SIG-M5 treated with dmso at 0.1 percent for 504 hours (cell line): ENCODE measurements around the gene ATG10.
A peak's percentile ranks its signal among the peaks of the same experiment; 100 is the strongest.
"Not testable (repeated sequence)": the region's sequence is repeated elsewhere in the genome, so short reads cannot be mapped to it uniquely, and the experiment has no call there.

Source experiments
- DNase-seq: peaks from one replicate; lab custom pipeline; 2025; ENCODE audit not compliant: unreplicated experiment; lab: John Stamatoyannopoulos, UW

ATG10 gene

DNA sequence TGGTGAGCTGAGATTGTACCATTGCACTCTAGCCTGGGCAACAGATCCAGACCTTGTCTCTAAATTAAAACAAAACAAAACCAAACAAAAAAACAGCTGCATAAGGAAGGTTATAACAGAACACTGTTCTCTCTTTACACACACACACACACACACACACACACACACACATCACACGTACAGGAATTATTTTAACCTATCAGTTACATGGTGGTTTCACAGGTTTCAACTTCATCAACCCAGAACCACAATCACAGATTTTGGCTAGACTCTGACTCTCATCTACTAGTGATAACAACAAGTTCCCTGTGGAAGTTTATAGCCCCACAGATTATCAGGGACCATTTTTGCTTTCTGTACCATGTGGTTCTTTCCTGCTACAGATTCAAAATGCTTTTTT, 246.1 kb downstream of the ATG10 start:
- no peak for DNase-seq

DNA sequence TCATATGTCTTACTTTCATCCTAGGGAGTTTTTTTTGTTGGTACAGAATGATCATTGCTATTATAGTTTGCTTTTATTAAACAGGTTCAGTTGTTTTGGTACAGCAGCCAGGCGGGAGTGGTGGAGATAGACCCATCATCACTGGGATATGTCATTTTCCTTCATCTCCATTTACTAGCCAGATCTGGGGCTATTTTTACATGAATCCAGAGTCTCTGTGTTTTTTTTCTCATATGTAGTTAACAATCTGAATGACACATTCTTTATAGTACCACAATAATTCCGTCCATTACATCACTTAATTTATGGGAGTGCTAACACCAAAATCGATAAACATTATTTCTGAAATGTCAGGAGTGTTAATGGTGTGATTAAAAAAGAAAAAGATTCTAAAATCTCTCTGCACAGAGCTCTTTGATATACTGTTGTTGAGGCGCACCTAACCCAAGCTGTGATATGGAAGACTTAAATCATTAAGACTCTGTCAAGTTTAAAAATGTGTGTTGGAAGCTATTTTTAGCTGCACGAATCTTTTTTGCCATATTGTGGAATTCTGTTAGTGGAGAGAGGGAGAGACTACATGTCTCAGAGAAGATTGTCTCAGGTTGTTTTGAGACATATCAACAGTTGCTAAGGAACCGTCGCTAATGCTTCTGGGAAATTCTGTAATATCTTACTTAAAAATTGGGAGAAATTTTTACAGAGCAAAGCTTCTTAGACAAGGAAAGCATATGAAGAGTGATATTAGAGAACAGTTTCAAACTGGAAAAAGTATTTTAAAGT, 246.7 kb downstream of the ATG10 start:
- no peak for DNase-seq

DNA sequence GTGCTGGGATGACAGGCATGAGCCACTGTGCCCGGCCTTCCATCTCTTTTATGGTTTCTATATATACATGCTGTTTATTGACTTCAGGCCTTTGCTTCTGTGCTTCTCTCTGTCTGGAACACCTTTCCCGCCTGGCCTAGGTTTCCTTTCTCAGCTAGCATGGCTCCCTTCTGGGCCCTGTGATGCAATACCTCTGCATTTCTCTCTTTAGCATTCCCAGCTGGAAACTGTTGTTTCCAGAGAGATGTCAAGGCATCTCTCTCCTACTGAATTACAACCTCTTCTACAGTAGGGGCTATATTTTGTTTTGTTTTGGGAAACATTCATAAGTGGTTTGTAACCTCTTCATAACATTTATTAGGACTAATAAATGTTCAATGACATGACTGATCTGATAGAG, 249.2 kb downstream of the ATG10 start:
- no peak for DNase-seq

DNA sequence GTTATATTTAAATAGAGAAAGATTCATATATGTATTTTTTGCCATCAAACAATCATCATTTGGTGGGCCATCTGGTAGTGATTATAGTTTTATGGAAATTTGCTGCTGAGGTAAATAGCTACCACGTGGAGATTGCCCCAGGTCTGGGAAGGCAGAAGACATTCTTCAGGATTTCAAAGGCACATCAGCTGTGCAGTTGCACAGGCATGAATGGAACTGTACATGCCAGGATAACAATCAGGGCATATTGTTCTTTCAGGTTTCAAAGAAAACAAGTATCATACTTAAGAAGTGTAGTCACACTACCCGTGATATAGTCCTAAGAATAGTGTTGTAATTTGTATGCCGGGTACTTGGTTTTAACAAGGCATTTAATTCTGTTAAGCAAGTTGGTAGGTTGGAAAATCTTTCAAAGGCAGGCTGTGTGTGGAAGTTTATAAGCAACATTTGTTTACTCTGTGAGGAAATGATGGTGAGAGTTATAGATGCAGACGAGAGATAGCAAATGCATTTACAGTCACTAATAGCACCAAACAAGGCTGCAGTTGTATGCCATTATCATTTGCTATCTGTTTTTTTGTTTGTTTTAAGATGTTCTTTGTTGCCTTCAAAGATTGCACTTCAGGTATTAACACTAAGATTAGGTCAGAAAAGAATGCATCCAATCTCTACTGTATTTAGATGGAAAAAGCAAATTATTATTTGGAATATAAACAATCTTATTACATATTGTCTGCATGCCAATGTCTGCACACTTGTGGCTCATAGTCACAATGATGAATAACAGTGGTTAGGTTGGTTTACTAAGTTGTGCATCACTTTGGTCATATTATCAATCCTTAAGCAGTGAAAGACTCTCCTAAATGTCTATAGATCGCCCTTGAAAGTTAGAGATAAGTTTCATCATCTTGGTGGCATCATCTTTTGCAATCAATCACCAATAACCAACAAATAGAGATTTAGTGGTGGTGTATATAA, 251.1 kb downstream of the ATG10 start:
- DNase-seq = no peak

DNA sequence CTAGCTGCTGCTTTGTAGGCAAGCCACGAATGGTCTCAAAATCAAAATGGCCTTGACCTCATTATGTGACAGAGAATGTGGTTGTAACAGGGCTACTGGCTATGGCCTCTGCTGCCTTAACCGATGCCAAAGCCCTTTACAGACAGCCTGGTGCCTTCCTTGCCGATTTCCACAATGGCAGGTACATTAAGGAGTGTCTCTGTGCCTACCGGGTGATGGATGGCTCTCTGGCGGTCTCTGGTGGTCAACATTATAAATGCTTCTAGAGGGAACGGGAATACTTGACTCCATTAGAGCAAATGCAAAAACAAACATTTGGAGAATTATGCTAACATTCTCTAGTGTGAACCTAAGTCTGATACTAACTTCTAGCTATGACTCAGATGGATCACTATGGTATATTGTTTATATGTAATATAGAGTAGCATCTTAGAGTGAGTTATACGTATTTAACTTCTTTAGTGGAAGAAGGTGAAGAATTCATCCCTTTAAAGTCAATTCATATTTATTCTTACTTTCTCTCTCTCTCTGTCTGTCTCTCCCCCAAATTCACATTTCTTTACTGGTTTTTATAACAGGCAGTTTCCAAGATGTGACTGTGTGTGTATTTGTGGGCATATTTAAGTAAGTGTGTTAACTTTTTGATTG, 253.8 kb downstream of the ATG10 start:
- DNase-seq = peak; percentile 59

DNA sequence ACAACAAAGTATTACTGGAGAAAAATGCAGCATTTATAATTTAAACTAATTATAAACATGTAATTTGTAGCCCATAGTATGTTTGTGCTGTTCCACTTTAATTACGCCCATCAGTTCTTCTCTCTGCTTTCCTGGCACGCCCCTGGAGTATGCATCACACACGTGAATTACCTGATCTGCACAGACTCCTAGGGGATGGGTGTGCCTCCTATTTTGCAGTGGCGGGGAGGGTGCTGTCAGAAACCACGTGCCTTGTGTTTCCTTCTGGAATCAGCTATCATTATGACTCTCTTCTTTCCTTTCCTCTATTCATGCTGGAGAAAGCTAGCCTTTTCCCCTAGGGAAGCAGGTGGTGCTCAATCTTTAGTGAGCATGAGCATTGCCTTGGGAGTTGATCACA, 263.1 kb downstream of the ATG10 start:
- no peak for DNase-seq

DNA sequence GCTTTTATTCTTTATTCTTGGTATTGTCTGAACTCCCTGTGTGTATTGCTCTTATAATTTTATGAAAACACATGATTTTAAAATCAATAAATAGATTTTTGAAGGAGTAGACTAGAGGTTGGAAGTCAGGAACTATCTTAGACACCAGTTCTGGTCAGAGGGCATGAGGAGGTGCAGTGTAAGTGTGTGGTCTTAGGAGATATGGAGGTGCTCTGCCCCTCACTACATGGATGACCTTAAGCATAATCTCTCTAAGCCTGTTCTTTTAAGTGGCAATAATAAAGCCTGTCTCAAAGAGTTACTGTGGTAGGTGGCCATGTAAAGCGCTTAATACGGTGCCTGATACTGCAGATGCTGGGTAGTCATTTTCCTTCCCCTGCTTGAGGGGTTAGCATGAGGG, 272.3 kb downstream of the ATG10 start:
- DNase-seq = no peak

DNA sequence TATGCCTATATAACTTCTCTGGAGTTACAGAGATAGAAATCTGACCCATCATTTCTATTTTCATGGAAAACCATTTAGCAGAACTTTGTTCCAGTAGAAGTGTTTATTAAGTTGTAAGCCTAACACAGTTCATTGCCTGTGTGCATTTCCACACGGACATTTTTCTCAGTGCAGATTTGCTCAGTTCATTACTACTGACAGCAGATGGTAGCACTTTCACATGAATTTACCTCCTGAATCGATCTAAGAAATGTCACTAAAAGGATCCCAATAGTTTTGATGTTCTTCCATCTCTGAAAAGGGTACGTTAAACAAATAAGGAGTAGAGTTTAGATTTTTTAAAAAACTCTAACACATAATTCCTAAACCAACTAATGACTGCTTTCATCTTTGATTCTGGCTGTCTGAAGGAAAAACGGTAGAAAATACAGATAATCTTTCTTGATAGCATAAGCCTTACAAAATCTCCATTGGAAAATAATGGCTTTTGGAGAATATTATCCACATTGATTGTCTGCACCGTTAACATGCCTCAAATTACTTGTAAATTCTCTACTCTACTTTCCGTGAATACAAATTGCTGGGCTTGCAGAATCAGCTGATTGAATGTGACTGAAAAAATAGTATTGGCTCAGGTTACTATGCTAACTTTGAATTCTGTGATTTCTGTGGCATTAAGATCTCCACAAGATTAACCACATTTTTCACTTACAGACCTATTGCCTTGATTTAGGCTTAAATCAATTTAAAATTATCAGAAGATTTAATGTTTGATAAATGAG, 273.2 kb downstream of the ATG10 start:
- no peak for DNase-seq

DNA sequence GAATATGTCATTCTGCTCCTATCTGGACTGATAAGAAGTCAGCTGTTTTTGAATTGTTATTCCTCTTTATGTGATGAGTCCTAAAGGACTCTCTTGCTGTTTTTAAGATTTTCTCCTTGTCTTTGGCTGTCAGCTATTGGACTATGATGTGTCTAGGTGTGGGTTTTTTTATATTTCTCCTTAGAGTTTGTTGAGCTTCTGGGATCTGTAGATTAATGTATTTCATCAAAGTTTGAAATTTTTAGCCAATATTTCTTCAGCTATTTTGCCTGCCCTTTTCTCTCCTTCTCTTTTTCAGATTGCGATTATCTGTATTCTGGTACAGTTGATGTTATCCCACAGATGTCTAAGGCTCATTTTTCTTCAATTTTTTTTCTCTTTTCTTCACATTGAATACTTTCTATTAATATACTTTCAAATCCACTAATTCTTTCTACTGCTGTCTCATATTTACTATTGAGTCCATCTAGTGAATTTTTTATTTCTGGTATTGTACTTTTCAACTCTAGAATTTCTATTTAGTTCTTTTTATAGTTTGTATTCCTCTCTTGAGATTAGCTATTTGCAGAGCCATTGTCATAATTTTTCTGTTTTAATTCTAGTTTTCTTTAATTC, 275.2 kb downstream of the ATG10 start:
- DNase-seq = no peak

DNA sequence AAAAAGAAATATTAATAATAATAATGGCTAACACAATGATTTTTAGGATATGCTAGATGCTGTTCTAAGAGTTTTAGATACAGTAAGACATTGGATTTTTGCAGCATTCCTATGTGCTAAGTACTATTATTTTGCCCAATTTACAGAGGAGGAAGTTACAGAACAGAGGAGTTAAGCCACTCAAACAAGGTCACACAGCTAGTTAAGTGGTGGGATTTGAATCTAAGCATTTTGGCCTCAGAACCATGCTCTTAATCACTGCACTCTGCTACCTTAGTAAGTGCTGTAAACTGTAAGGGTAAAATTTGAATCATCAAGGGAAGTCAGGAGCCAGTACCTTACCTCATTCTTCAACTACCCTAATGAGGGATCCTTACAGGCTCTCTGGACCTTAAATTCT, 280.9 kb downstream of the ATG10 start:
- DNase-seq = no peak

DNA sequence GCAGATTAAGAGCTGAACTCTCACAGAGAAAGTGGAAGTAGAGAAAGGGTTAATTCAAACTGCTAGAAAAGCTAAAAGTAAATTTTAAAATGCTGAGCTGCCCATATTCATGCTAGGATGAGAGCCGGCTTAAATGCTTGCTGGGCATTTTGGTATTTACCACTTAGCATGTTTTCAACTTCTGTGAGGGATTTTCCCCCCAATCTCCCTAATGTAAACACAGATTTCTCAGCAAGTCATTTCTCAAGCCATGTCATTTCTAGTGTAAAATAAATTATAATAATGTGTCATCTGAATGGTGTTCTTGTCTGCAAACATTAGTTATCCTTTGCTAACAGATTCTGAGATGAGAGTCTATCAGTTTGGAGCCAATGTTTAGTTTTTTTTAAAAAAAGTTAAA, 284.0 kb downstream of the ATG10 start:
- no peak for DNase-seq

DNA sequence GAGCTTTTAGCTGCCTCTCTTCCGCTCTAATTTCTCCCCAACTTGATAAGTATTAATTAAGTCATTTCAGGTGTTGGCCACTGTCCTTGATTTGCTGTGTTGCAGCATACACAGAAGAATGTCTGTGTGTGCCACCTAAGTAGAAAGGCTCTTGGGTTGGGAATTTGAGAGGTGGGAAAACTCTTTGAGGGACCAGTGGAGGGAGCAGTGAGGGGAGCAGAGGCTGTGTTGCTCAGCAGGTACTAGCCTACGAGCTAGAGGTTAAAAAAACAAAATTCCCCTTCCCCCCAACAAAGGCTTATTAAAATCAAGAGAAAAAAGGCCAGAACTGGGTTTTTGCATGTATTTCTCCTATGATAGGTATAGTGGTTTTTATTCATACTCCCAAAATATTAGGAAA, 285.4 kb downstream of the ATG10 start:
- no peak for DNase-seq

DNA sequence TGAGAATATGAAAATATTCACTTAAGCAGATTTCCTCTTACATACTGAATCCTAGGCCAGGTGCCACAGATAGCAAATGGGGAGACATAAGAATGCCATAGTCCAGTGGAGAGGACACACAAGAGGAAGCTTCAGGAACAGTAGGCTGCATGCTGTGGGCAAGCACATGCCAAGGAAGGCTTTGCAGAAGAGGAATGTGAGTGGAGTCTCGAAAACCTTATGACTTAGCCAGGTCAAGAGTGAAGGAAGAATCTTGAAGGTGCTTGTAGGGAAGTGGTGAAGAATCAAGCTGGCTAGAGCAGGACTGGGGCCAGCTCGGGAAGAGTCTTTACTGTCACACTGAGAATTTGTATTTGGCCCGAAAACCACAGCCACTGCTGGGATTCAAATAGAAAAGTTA, 285.9 kb downstream of the ATG10 start:
- no peak for DNase-seq

DNA sequence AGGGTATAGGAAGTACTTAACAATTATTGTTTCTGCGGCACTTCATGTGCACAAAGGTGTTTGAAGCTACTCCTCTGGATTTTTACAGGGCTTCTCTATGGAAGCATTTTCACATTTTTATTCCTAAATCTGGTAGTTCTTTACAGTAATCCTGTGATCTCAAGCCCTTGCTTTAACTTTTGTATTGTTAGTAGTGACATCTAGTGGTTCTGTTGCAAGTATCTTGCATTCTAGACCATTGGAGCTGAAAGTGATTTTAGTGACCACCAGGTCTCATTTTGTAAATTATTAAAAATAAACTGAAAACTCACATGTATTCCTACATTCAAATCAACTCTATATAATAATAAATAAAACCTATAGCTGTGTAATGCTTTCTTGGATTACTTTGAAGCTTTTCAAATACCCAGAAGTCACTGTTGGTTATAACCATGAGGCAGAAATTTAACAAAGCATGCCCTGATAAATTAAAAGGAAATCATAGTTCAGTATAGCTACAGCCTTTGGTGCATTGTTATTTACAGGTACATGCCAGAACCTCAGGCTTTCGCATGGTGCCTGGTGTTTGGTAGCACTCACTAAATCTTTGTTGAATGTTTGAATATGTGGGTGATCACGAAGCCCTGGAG, 287.5 kb downstream of the ATG10 start:
- DNase-seq = peak; percentile 44

DNA sequence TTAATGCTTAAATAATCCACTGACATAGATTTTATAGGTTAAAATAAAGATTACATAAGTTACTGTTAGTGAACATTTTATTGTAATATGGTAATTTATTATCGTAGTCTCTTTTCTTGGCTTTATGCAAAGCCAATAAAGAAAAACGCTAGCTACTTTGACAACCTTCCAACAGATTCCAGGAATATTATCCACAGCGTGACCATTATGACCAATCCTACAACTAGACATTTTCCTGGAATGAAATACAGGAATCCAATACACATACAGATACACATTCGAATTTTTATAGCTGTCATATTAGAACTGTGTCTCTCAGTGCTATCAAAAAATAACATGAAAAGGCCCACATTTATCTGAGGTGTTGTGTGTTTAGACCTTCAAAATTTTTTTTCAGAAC, 293.2 kb downstream of the ATG10 start:
- no peak for DNase-seq

DNA sequence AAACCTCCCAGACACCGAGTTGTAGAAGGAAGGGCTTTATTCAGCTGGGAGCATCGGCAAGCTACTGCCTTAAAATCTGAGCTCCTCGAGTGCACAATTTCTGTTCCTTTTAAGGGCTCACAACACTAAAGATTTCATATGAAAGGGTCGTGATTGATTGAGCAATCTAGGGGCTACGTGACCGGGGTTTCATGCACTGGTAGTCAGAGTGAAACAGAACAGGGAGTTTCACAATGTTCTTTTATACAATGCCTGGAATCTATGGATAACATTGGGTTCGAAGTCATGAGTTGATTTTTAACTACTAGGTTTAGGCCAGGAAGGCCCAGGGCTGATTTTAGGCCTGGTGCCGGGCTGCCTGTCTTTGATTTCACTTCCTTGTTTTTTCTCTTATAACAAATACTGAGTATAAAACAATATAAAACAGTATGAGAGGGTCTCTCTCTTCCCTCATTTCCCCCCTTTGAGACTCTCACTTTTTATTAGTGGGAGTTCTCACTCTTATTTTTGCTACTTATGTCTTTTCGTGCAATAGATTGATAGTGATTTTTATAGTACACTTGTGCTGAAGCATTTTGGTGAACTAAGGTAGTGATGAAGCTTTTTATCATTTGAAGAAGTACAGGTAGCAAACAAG, 295.6 kb downstream of the ATG10 start:
- DNase-seq = peak; percentile 39

DNA sequence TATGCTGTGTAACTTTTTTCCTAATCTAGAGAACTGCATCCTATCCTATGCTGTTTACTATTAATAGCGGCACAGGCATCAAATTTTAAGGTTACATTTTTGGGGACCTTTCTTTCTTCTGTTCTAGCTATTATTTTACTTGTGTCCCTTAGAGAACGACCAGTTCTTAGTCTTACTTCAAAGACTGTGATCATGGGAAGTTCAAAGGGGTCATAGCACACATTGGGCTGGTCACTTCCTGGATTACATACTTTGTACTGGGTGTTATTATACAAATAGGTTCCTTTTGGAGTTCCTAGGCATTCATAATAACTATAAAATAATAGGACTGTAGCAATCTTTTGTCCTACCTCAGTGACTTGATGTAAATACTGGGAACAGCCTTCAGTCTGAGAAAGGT, 297.5 kb downstream of the ATG10 start:
- DNase-seq = not testable (repeated sequence)

DNA sequence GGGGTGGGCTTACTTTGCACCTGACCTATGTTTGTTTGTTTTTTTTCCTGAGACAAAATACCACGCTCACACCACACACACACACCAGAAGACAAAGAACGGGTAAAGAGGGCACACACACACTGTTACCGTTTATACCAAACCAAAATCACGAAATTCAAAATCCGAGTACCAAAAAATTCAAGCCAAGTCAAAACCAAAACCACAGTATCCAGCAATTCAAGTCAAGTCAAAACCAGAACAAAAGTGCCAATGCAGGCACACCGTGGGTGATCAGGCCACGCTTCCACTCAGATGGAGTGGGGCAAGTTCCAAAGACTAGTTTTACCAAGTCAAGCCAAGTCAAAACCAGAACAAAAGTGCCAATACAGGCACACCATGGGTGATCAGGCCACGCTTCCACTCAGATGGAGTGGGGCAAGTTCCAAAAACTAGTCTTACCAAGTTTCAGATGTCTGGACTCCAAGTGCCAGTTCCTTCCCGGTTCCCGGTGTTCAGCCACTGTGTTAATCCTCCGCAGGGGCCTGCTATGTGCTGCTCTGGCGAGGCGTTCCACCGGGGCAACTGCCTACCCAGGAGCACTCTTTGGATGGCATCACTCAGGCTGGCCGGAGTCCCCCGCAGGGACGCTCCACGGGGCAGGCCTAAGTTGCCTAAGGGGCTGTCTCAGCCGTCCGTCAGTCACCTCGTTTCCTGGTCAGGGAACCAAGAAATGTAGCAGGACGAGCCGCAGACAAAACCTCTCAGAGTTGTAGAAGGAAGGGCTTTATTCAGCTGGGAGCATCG, 300.9 kb downstream of the ATG10 start:
- DNase-seq = not testable (repeated sequence)

DNA sequence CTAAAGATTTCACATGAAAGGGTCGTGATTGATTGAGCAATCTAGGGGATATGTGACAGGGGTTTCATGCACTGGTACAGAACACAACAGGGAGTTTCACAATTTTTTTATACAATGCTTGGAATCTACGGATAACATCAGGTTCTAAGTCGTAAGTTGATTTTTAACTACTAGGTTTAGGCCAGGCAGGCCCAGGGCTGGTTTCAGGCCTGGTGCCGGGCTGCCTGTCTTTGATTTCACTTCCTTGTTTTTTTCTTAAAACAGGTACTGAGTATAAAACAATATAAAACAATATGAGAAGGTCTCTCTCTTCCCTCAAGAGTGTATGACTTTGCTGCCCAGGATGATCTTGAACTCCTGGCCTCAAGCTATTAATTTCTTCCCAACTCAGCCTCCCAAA, 301.6 kb downstream of the ATG10 start:
- DNase-seq = not testable (repeated sequence)
